Esophagus (tissue), 2 donors: ENCODE measurements around the gene TMEM178A. TPM values are rescaled to one million over a fixed set of nuclear protein-coding genes. Genes with fewer than 3 reads are reported as not detected.

Source experiments
- H3K27ac ChIP-seq, 2 donors: one replicate each; pipeline ENCODE4 v1.5.1; 2013; ENCODE audit warnings: low read depth in 2 of 2, mild to moderate bottlenecking in 2 of 2, inconsistent platforms in 1 of 2, low read length in 1 of 2, moderate library complexity in 1 of 2
- H3K27me3 ChIP-seq, 2 donors: one replicate each; pipeline ENCODE4 v1.6.1; 2013; ENCODE audit warnings: low read length in 2 of 2, control low read depth in 1 of 2, mild to moderate bottlenecking in 1 of 2; ENCODE audit not compliant: insufficient read depth in 2 of 2, control insufficient read depth in 1 of 2
- H3K36me3 ChIP-seq, 2 donors: one replicate each; pipeline ENCODE4 v1.6.1; 2013; ENCODE audit warnings: low read length in 1 of 2; ENCODE audit not compliant: control insufficient read depth in 2 of 2, insufficient read depth in 2 of 2
- H3K4me1 ChIP-seq, 2 donors: one replicate each; pipeline ENCODE4 v1.6.1; 2013; ENCODE audit warnings: low read length in 1 of 2; ENCODE audit not compliant: control insufficient read depth in 2 of 2, insufficient read depth in 2 of 2
- H3K4me3 ChIP-seq, 2 donors: one replicate each; pipeline ENCODE4 v1.5.1; 2013; ENCODE audit warnings: low read length in 2 of 2, mild to moderate bottlenecking in 2 of 2, low read depth in 1 of 2, moderate library complexity in 1 of 2
- H3K9me3 ChIP-seq, 2 donors: one replicate each; pipeline ENCODE4 v1.6.1; 2013; ENCODE audit warnings: mild to moderate bottlenecking in 2 of 2, low read depth in 1 of 2, low read length in 1 of 2, moderate library complexity in 1 of 2; ENCODE audit not compliant: control insufficient read depth in 2 of 2, insufficient read depth in 1 of 2
- WGBS, 2 donors: extraction: QIAGEN DNeasy Blood & Tissue Kit; methylation state at CpG; one replicate each; pipeline ENCODE4 v1.1.7; 2013; 5-methylcytosine and 5-hydroxymethylcytosine counted together
- polyA plus RNA-seq, 2 donors: library from polyadenylated mRNA; stranded (reverse); fragments of 200-250 nt; gene quantifications; one replicate each; pipeline ENCODE4 v1.2.3, GENCODE V29; 2013
- donor health status: healthy with polysubstance abuse.
- donor health status: Bipolar disorder and iron deficiency.

TMEM178A gene
- polyA plus RNA-seq, 2 donors, result 0.53 to 1.1 TPM

- H3K9me3 ChIP-seq, result no peaks in the 10 kb centered on the region
- H3K27me3 ChIP-seq, result peaks cover 6 to 14% of the 10 kb centered on the region in 2 donors
- H3K36me3 ChIP-seq, result no peaks in the 10 kb centered on the region
- peaks cover 4 to 8% of the 10 kb centered on the region in 2 donors for H3K4me1 ChIP-seq
- H3K27ac ChIP-seq, result no peak overlapping the region
- H3K4me3 ChIP-seq, result no peak overlapping the region
Measured at GRCh38 chr2:39667886-39668276, 2.2 kb downstream of the TMEM178A start.

- H3K9me3 ChIP-seq, result no peaks in the 10 kb centered on the region
- no peak overlapping the region for H3K27ac ChIP-seq
- no peaks in the 10 kb centered on the region for H3K36me3 ChIP-seq
- H3K4me3 ChIP-seq, result no peak overlapping the region
- H3K4me1 ChIP-seq, result peaks cover 4 to 8% of the 10 kb centered on the region in 2 donors
- H3K27me3 ChIP-seq, result peaks cover 6 to 14% of the 10 kb centered on the region in 2 donors
- 94 to 96% methylated on average over 1 of the region's 1 CpG for WGBS, 2 donors
Measured at GRCh38 chr2:39668576-39669080, 2.9 kb downstream of the TMEM178A start.

GRCh38 chr2:39671604-39672003 lies 5.9 kb downstream of the TMEM178A start:
- H3K4me3 ChIP-seq, result no peak overlapping the region
- WGBS, 2 donors, result 84 to 92% methylated on average over 4 of the region's 4 CpGs
- no peak overlapping the region for H3K27ac ChIP-seq
- H3K9me3 ChIP-seq, result no peaks in the 10 kb centered on the region
- peaks cover 0 to 3% of the 10 kb centered on the region in 2 donors for H3K4me1 ChIP-seq
- H3K27me3 ChIP-seq, result peaks cover 3 to 10% of the 10 kb centered on the region in 2 donors
- H3K36me3 ChIP-seq, result no peaks in the 10 kb centered on the region

- Histone ChIP-seq H3K9me3 (no peaks in the 10 kb centered on the region), H3K27me3 (peaks cover 3% of the 10 kb centered on the region in 2 donors), H3K36me3 (no peaks in the 10 kb centered on the region), H3K27ac (no peak overlapping the region), H3K4me1 (no peaks in the 10 kb centered on the region), H3K4me3 (no peak overlapping the region)
- WGBS, 2 donors, result 67 to 81% methylated on average over 7 of the region's 7 CpGs
Measured at GRCh38 chr2:39673018-39673417, 7.3 kb downstream of the TMEM178A start.

GRCh38 chr2:39676342-39676741 lies 10.6 kb downstream of the TMEM178A start:
- Histone ChIP-seq H3K4me1 (no peaks in the 10 kb centered on the region), H3K27me3 (peaks cover 0 to 3% of the 10 kb centered on the region in 2 donors), H3K36me3 (no peaks in the 10 kb centered on the region), H3K4me3 (no peak overlapping the region), H3K27ac (no peak overlapping the region), H3K9me3 (no peaks in the 10 kb centered on the region)
- WGBS, 2 donors, result 93 to 96% methylated on average over 7 of the region's 7 CpGs

- no peak overlapping the region for H3K27ac ChIP-seq
- no peak overlapping the region for H3K4me3 ChIP-seq
- H3K9me3 ChIP-seq, result no peaks in the 10 kb centered on the region
- no peaks in the 10 kb centered on the region for H3K36me3 ChIP-seq
- no peaks in the 10 kb centered on the region for H3K4me1 ChIP-seq
- no peaks in the 10 kb centered on the region for H3K27me3 ChIP-seq
- WGBS, 2 donors, result 96% methylated on average over 2 of the region's 2 CpGs
Measured at GRCh38 chr2:39678170-39678569, 12.5 kb downstream of the TMEM178A start.

- no peaks in the 10 kb centered on the region for H3K9me3 ChIP-seq
- no peaks in the 10 kb centered on the region for H3K36me3 ChIP-seq
- no peaks in the 10 kb centered on the region for H3K4me1 ChIP-seq
- no peak overlapping the region for H3K4me3 ChIP-seq
- WGBS, 2 donors, result 65 to 70% methylated on average over 3 of the region's 3 CpGs
- H3K27me3 ChIP-seq, result no peaks in the 10 kb centered on the region
- H3K27ac ChIP-seq, result no peak overlapping the region
Measured at GRCh38 chr2:39679805-39680204, 14.1 kb downstream of the TMEM178A start.

- Histone ChIP-seq H3K27ac (no peak overlapping the region), H3K27me3 (no peaks in the 10 kb centered on the region), H3K36me3 (no peaks in the 10 kb centered on the region), H3K4me1 (no peaks in the 10 kb centered on the region), H3K4me3 (no peak overlapping the region), H3K9me3 (no peaks in the 10 kb centered on the region)
- 81 to 84% methylated on average over 2 of the region's 2 CpGs for WGBS, 2 donors
Measured at GRCh38 chr2:39682066-39682692, 16.5 kb downstream of the TMEM178A start.

- H3K9me3 ChIP-seq, result no peaks in the 10 kb centered on the region
- no peak overlapping the region for H3K27ac ChIP-seq
- no peaks in the 10 kb centered on the region for H3K27me3 ChIP-seq
- WGBS, 2 donors, result 85 to 89% methylated on average over 9 of the region's 9 CpGs
- no peak overlapping the region for H3K4me3 ChIP-seq
- H3K36me3 ChIP-seq, result no peaks in the 10 kb centered on the region
- H3K4me1 ChIP-seq, result no peaks in the 10 kb centered on the region
Measured at GRCh38 chr2:39683022-39683699, 17.4 kb downstream of the TMEM178A start.

GRCh38 chr2:39684464-39684863 lies 18.7 kb downstream of the TMEM178A start:
- no peaks in the 10 kb centered on the region for H3K9me3 ChIP-seq
- no peaks in the 10 kb centered on the region for H3K4me1 ChIP-seq
- H3K27me3 ChIP-seq, result no peaks in the 10 kb centered on the region
- no peaks in the 10 kb centered on the region for H3K36me3 ChIP-seq
- no peak overlapping the region for H3K27ac ChIP-seq
- no peak overlapping the region for H3K4me3 ChIP-seq
- WGBS, 2 donors, result 83 to 84% methylated on average over 5 of the region's 5 CpGs
